CD4-positive, alpha-beta memory T cell (primary cell): ENCODE measurements around the gene CIPC. TPM values are rescaled to one million over a fixed set of nuclear protein-coding genes. Genes with fewer than 3 reads are reported as not detected.
A peak's percentile ranks its signal among the peaks of the same experiment; 100 is the strongest.

Experiments
- CTCF ChIA-PET: fragments of 350-600 bp; sonication (Branson Sonifier 250); formaldehyde crosslinking; loops from one replicate; lab custom pipeline; 2021; ENCODE audit warnings: inconsistent platforms; ENCODE audit not compliant: partially characterized antibody; lab: Charles Lee
- POLR2A ChIA-PET: fragments of 350-600 bp; sonication (Branson Sonifier 250); formaldehyde crosslinking; loops from one replicate; lab custom pipeline; 2021; ENCODE audit not compliant: partially characterized antibody; lab: Charles Lee
- DNase-seq, 5 donors: peaks; one replicate each; pipeline versions ENCODE4 v3.0.0 to v3.0.0-alpha.2; 2020 to 2022; ENCODE audit warnings: mixed read lengths in 1 of 5
- H3K27ac ChIP-seq: one replicate; pipeline ENCODE4 v1.7.0; 2013; ENCODE audit warnings: low read depth, low read length
- H3K27me3 ChIP-seq: 2 replicates; pipeline ENCODE4 v1.7.0; 2013; ENCODE audit warnings: mild to moderate bottlenecking, low read length, moderate library complexity; ENCODE audit not compliant: insufficient read depth
- H3K36me3 ChIP-seq: 2 replicates; pipeline ENCODE4 v1.7.0; 2013; ENCODE audit warnings: mild to moderate bottlenecking, low read length, moderate library complexity; ENCODE audit not compliant: insufficient read depth
- H3K4me1 ChIP-seq: 2 replicates; pipeline ENCODE4 v1.7.0; 2013; ENCODE audit warnings: mild to moderate bottlenecking, low read length, moderate library complexity; ENCODE audit not compliant: insufficient read depth
- H3K4me3 ChIP-seq, 2 donors: one replicate each; pipeline ENCODE4 v1.7.0; 2013; ENCODE audit warnings: low read length in 2 of 2, mild to moderate bottlenecking in 1 of 2
- H3K9me3 ChIP-seq, 2 donors: one replicate each; pipeline ENCODE4 v1.7.0; 2013; ENCODE audit warnings: low read length in 2 of 2, control low read depth in 1 of 2; ENCODE audit not compliant: control insufficient read depth in 1 of 2
- H3K27ac Mint-ChIP-seq, 7 donors: one replicate each; pipeline ENCODE4 v1.8.0; 2020 to 2021; ENCODE audit warnings: mixed read lengths in 7 of 7, mild to moderate bottlenecking in 6 of 7, inconsistent platforms in 3 of 7, moderate library complexity in 3 of 7
- H3K27me3 Mint-ChIP-seq, 2 donors: one replicate each; pipeline ENCODE4 v1.8.0; 2020 to 2021; ENCODE audit warnings: mixed read lengths in 2 of 2
- H3K36me3 Mint-ChIP-seq, 2 donors: one replicate each; pipeline ENCODE4 v1.8.0; 2020 to 2021; ENCODE audit warnings: mixed read lengths in 2 of 2, inconsistent platforms in 1 of 2, mild to moderate bottlenecking in 1 of 2
- H3K4me1 Mint-ChIP-seq, 4 donors: one replicate each; pipeline ENCODE4 v1.8.0; 2020 to 2021; ENCODE audit warnings: mixed read lengths in 4 of 4, mild to moderate bottlenecking in 1 of 4
- H3K4me3 Mint-ChIP-seq, 8 donors: one replicate each; pipeline ENCODE4 v1.8.0; 2020 to 2021; ENCODE audit warnings: mixed read lengths in 8 of 8, mild to moderate bottlenecking in 7 of 8, moderate library complexity in 6 of 8, inconsistent platforms in 3 of 8
- H3K9me3 Mint-ChIP-seq, 8 donors: one replicate each; pipeline ENCODE4 v1.8.0; 2020 to 2021; ENCODE audit warnings: mixed read lengths in 8 of 8, mild to moderate bottlenecking in 5 of 8, inconsistent platforms in 3 of 8, moderate library complexity in 1 of 8
- intact Hi-C: fragments of 100-400 bp; cut with micrococcal nuclease; formaldehyde crosslinking; loops from one replicate; pipeline ENCODE4 v1.15.1; 2023
- polyA plus RNA-seq, 2 donors: library from polyadenylated mRNA; unstranded; fragments of 300-500 nt; fragmentation: Illumina TruSeq; gene quantifications; one replicate each; pipeline ENCODE4 v1.2.3, GENCODE V29; 2021
- total RNA-seq, 2 experiments: library from RNA; stranded (reverse); gene quantifications; one replicate each; pipeline ENCODE4 v1.2.3, GENCODE V29; 2021

Gene CIPC
- total and polyA plus RNA-seq, 4 experiments from 2014 or later: 5.4 to 21.5 (median 12.9) TPM

DNA sequence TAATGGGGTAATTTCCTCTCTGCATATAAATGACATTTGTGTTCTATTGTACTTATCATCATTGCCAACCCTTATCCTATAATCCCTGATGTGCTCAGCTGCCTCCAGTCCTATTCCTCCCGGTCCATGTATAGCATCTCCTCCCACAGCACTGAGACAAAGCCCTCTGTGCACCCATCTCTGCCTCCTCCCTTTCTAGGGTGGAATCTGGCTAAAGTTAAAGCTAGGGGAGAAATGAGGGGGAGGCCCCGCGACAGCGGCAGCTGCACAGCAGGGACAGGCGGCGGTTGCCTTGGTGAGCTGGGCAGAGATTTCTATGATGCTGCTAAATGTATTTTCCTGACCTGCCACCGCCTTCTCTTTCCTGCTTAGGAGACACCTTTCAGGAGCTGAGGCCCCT is 56.4 kb downstream of the CIPC start:
- DNase-seq: no peak
- Mint-ChIP-seq H3K36me3 (no peaks in the 10 kb centered on the region), H3K4me1 (peaks cover 0 to 2% (median 0%) of the 10 kb centered on the region in 4 donors), H3K27me3 (peaks cover 15 to 57% of the 10 kb centered on the region in 2 donors), H3K9me3 (peaks cover 0 to 3% (median 0%) of the 10 kb centered on the region in 8 donors), H3K27ac (peak overlapping the region in 1 of 7 donors; percentile 6), H3K4me3 (no peak overlapping the region)
- Histone ChIP-seq H3K36me3 (no peaks in the 10 kb centered on the region), H3K9me3 (no peaks in the 10 kb centered on the region), H3K27me3 (no peaks in the 10 kb centered on the region), H3K4me1 (no peaks in the 10 kb centered on the region), H3K4me3 (no peak overlapping the region), H3K27ac (no peak overlapping the region)
- CTCF ChIA-PET: interaction anchor here (0.9 kb wide), 1 partner anchor 162 kb away, joined by 3 read pairs; no protein-coding TSS in a partner anchor
- intact Hi-C loops: no loop called here
- POLR2A ChIA-PET: no interaction called here

GRCh38 chr14:77155083-77155482 is 57.0 kb downstream of the CIPC start:
- no peak overlapping the region for H3K27ac ChIP-seq
- H3K27me3 ChIP-seq: no peaks in the 10 kb centered on the region
- Mint-ChIP-seq H3K4me3 (no peak overlapping the region), H3K36me3 (no peaks in the 10 kb centered on the region), H3K9me3 (peaks cover 0 to 3% (median 0%) of the 10 kb centered on the region in 8 donors), H3K27ac (no peak overlapping the region), H3K27me3 (peaks cover 14 to 54% of the 10 kb centered on the region in 2 donors), H3K4me1 (peaks cover 0 to 2% (median 0%) of the 10 kb centered on the region in 4 donors)
- no peak for DNase-seq
- POLR2A ChIA-PET: interaction anchor here (0.6 kb wide), 1 partner anchor 16 kb away, joined by 3 read pairs; no protein-coding TSS in a partner anchor
- no peak overlapping the region for H3K4me3 ChIP-seq
- no peaks in the 10 kb centered on the region for H3K9me3 ChIP-seq
- no peaks in the 10 kb centered on the region for H3K4me1 ChIP-seq
- intact Hi-C loops: no loop called here
- CTCF ChIA-PET: interaction anchor here (0.9 to 1.3 kb wide), 2 partner anchors 159 to 161 kb away, joined by 3 read pairs; no protein-coding TSS in a partner anchor
- H3K36me3 ChIP-seq: no peaks in the 10 kb centered on the region

- no peak for DNase-seq
- H3K36me3 ChIP-seq: no peaks in the 10 kb centered on the region
- Mint-ChIP-seq H3K9me3 (peaks cover 0 to 3% (median 0%) of the 10 kb centered on the region in 8 donors), H3K4me3 (no peak overlapping the region), H3K27me3 (peaks cover 29 to 49% of the 10 kb centered on the region in 2 donors), H3K27ac (no peak overlapping the region), H3K4me1 (peaks cover 0 to 4% (median 0%) of the 10 kb centered on the region in 4 donors), H3K36me3 (no peaks in the 10 kb centered on the region)
- no peaks in the 10 kb centered on the region for H3K27me3 ChIP-seq
- no peaks in the 10 kb centered on the region for H3K9me3 ChIP-seq
- CTCF ChIA-PET: interaction anchor here (0.7 kb wide), 1 partner anchor 484 kb away, joined by 3 read pairs; no protein-coding TSS in a partner anchor
- no peaks in the 10 kb centered on the region for H3K4me1 ChIP-seq
- intact Hi-C loops: no loop called here
- H3K27ac ChIP-seq: no peak overlapping the region
- POLR2A ChIA-PET: no interaction called here
- no peak overlapping the region for H3K4me3 ChIP-seq
These were observed 59.7 kb downstream of the CIPC start for GRCh38 chr14:77157740-77158139.

GRCh38 chr14:77158175-77158881 is 60.3 kb downstream of the CIPC start:
- Histone ChIP-seq H3K9me3 (no peaks in the 10 kb centered on the region), H3K27me3 (no peaks in the 10 kb centered on the region), H3K27ac (no peak overlapping the region), H3K4me3 (no peak overlapping the region), H3K4me1 (no peaks in the 10 kb centered on the region), H3K36me3 (no peaks in the 10 kb centered on the region)
- intact Hi-C loops: no loop called here
- peaks cover 0 to 4% (median 0%) of the 10 kb centered on the region in 4 donors for H3K4me1 Mint-ChIP-seq
- no peak for DNase-seq
- ChIA-PET POLR2A (no interaction called here), CTCF (no interaction called here)
- no peak overlapping the region for H3K4me3 Mint-ChIP-seq
- H3K27ac Mint-ChIP-seq: no peak overlapping the region
- H3K36me3 Mint-ChIP-seq: no peaks in the 10 kb centered on the region
- peaks cover 0 to 3% (median 0%) of the 10 kb centered on the region in 8 donors for H3K9me3 Mint-ChIP-seq
- peaks cover 24 to 44% of the 10 kb centered on the region in 2 donors for H3K27me3 Mint-ChIP-seq

GRCh38 chr14:77158882-77159255 is 60.8 kb downstream of the CIPC start:
- no peaks in the 10 kb centered on the region for H3K27me3 ChIP-seq
- intact Hi-C loops: no loop called here

GRCh38 chr14:77161011-77161410 is 63.0 kb downstream of the CIPC start:
- ChIA-PET POLR2A (no interaction called here), CTCF (no interaction called here)
- intact Hi-C loops: no loop called here

More at GRCh38 chr14:77158882-77159255, 60.8 kb downstream of the CIPC start:
- peaks cover 0 to 4% (median 0%) of the 10 kb centered on the region in 4 donors for H3K4me1 Mint-ChIP-seq
- H3K36me3 Mint-ChIP-seq: no peaks in the 10 kb centered on the region
- Histone ChIP-seq H3K27ac (no peak overlapping the region), H3K4me3 (no peak overlapping the region), H3K9me3 (no peaks in the 10 kb centered on the region), H3K36me3 (no peaks in the 10 kb centered on the region), H3K4me1 (no peaks in the 10 kb centered on the region)
- POLR2A ChIA-PET: no interaction called here
- CTCF ChIA-PET: no interaction called here
- H3K4me3 Mint-ChIP-seq: no peak overlapping the region
- H3K27me3 Mint-ChIP-seq: peaks cover 23 to 42% of the 10 kb centered on the region in 2 donors
- H3K9me3 Mint-ChIP-seq: peaks cover 0 to under 1% (median 0%) of the 10 kb centered on the region in 8 donors
- DNase-seq: no peak
- no peak overlapping the region for H3K27ac Mint-ChIP-seq

More at GRCh38 chr14:77161011-77161410, 63.0 kb downstream of the CIPC start:
- peaks cover 21 to 36% of the 10 kb centered on the region in 2 donors for H3K27me3 Mint-ChIP-seq
- H3K36me3 Mint-ChIP-seq: no peaks in the 10 kb centered on the region
- Histone ChIP-seq H3K27ac (no peak overlapping the region), H3K4me3 (no peak overlapping the region), H3K27me3 (no peaks in the 10 kb centered on the region), H3K4me1 (no peaks in the 10 kb centered on the region), H3K36me3 (no peaks in the 10 kb centered on the region), H3K9me3 (no peaks in the 10 kb centered on the region)
- H3K4me3 Mint-ChIP-seq: no peak overlapping the region
- H3K9me3 Mint-ChIP-seq: peaks cover 0 to 2% (median 0%) of the 10 kb centered on the region in 8 donors
- no peak for DNase-seq
- H3K4me1 Mint-ChIP-seq: peaks cover 0 to 4% (median 0%) of the 10 kb centered on the region in 4 donors
- H3K27ac Mint-ChIP-seq: no peak overlapping the region
